ENCODE data around the gene PNCK. TPM values are rescaled to one million over a fixed set of nuclear protein-coding genes. Genes with fewer than 3 reads are reported as not detected.

The PNCK gene
- total RNA-seq, 2 experiments from 2014 or later = not detected

GRCh38 chrX:153626863-153627674 lies 46.5 kb downstream of the PNCK start:
- Mint-ChIP-seq H3K4me3 (no peak overlapping the region), H3K4me1 (no peaks in the 10 kb centered on the region), H3K36me3 (peaks cover 2% of the 10 kb centered on the region), H3K9me3 (ENCODE audit: low read depth) (peaks cover 4% of the 10 kb centered on the region), H3K27me3 (no peaks in the 10 kb centered on the region), H3K27ac (no peak overlapping the region)
- DNase-seq = no peak
- no peak for ATAC-seq
- CTCF ChIA-PET = no interaction called here

- CTCF ChIA-PET = interaction anchor here (1.2 kb wide), 1 partner anchor 17 kb away, joined by 4 read pairs; no protein-coding TSS in a partner anchor
- no peaks in the 10 kb centered on the region for H3K4me1 Mint-ChIP-seq
- no peak overlapping the region for H3K4me3 Mint-ChIP-seq
- H3K27me3 Mint-ChIP-seq = no peaks in the 10 kb centered on the region
- ATAC-seq (no peak), DNase-seq (no peak)
- peaks cover under 1% of the 10 kb centered on the region for H3K36me3 Mint-ChIP-seq
- H3K27ac Mint-ChIP-seq = no peak overlapping the region
- peaks cover 2% of the 10 kb centered on the region for H3K9me3 Mint-ChIP-seq (ENCODE audit: low read depth)
Measured at GRCh38 chrX:153626025-153626633, 47.5 kb downstream of the PNCK start.

GRCh38 chrX:153625271-153626024 lies 48.2 kb downstream of the PNCK start:
- Mint-ChIP-seq H3K4me3 (no peak overlapping the region), H3K4me1 (no peaks in the 10 kb centered on the region), H3K27me3 (no peaks in the 10 kb centered on the region), H3K27ac (no peak overlapping the region), H3K36me3 (no peaks in the 10 kb centered on the region), H3K9me3 (ENCODE audit: low read depth) (no peaks in the 10 kb centered on the region)
- CTCF ChIA-PET = interaction anchor here (0.7 to 1.2 kb wide), 2 partner anchors 16 to 71 kb away, joined by 3 to 4 read pairs; no protein-coding TSS in a partner anchor
- ATAC-seq (no peak), DNase-seq (no peak)

GRCh38 chrX:153624196-153625091 lies 49.2 kb downstream of the PNCK start:
- no peak overlapping the region for H3K4me3 Mint-ChIP-seq
- no peaks in the 10 kb centered on the region for H3K9me3 Mint-ChIP-seq (ENCODE audit: low read depth)
- H3K27ac Mint-ChIP-seq = no peak overlapping the region
- CTCF ChIA-PET = interaction anchor here (0.7 to 0.8 kb wide), 2 partner anchors 15 to 70 kb away, joined by 3 read pairs; no protein-coding TSS in a partner anchor
- H3K27me3 Mint-ChIP-seq = no peaks in the 10 kb centered on the region
- no peaks in the 10 kb centered on the region for H3K4me1 Mint-ChIP-seq
- no peaks in the 10 kb centered on the region for H3K36me3 Mint-ChIP-seq
- DNase-seq (no peak), ATAC-seq (no peak)

- H3K9me3 Mint-ChIP-seq (ENCODE audit: low read depth) = no peaks in the 10 kb centered on the region
- H3K4me3 Mint-ChIP-seq = no peak overlapping the region
- H3K36me3 Mint-ChIP-seq = no peaks in the 10 kb centered on the region
- CTCF ChIA-PET = interaction anchor here (0.8 kb wide), 1 partner anchor 14 kb away, joined by 3 read pairs; no protein-coding TSS in a partner anchor
- ATAC-seq = no peak
- DNase-seq = no peak
- H3K27ac Mint-ChIP-seq = no peak overlapping the region
- H3K27me3 Mint-ChIP-seq = peaks cover 4% of the 10 kb centered on the region
- no peaks in the 10 kb centered on the region for H3K4me1 Mint-ChIP-seq
Measured at GRCh38 chrX:153623310-153624029, 50.1 kb downstream of the PNCK start.

- Mint-ChIP-seq H3K27me3 (peaks cover 10% of the 10 kb centered on the region), H3K4me1 (no peaks in the 10 kb centered on the region), H3K27ac (no peak overlapping the region), H3K9me3 (ENCODE audit: low read depth) (no peaks in the 10 kb centered on the region), H3K36me3 (no peaks in the 10 kb centered on the region), H3K4me3 (no peak overlapping the region)
- DNase-seq (no peak), ATAC-seq (no peak)
- CTCF ChIA-PET = no interaction called here
Measured at GRCh38 chrX:153622661-153623309, 50.8 kb downstream of the PNCK start.

GRCh38 chrX:153621949-153622598 lies 51.5 kb downstream of the PNCK start:
- DNase-seq (no peak), ATAC-seq (no peak)
- Mint-ChIP-seq H3K4me1 (no peaks in the 10 kb centered on the region), H3K27ac (no peak overlapping the region), H3K9me3 (ENCODE audit: low read depth) (no peaks in the 10 kb centered on the region), H3K4me3 (no peak overlapping the region), H3K27me3 (peaks cover 16% of the 10 kb centered on the region), H3K36me3 (no peaks in the 10 kb centered on the region)
- CTCF ChIA-PET = no interaction called here

- CTCF ChIA-PET = no interaction called here
- Mint-ChIP-seq H3K27me3 (peaks cover 24% of the 10 kb centered on the region), H3K4me1 (no peaks in the 10 kb centered on the region), H3K27ac (no peak overlapping the region), H3K4me3 (no peak overlapping the region), H3K9me3 (ENCODE audit: low read depth) (no peaks in the 10 kb centered on the region), H3K36me3 (no peaks in the 10 kb centered on the region)
- no peak for DNase-seq
- no peak for ATAC-seq
Measured at GRCh38 chrX:153620576-153620975, 53.0 kb downstream of the PNCK start.

Other genes starting within 250 kb of the PNCK start
- gene TREX2, start 227.8 kb downstream of the PNCK start, total RNA-seq = 1 to 10 TPM; 1.8 to 2.0 TPM
- gene HAUS7, start 203.2 kb downstream of the PNCK start, total RNA-seq = 10 to 100 TPM; 54.4 to 56.3 TPM
- gene BGN, start 178.8 kb downstream of the PNCK start, total RNA-seq = not detected
- not detected for gene ATP2B3, start 156.2 kb downstream of the PNCK start, total RNA-seq
- 10 to 100 TPM; 17.5 to 24.7 TPM for gene CCNQ, start 74.7 kb downstream of the PNCK start, total RNA-seq
- gene DUSP9, start 26.6 kb downstream of the PNCK start, total RNA-seq = under 1 TPM in 1 of 2 experiments, not detected in 1; 0.09 TPM
- 1 to 10 TPM in 1 of 2 experiments, under 1 TPM in 1; 0.93 to 1.1 TPM for gene SLC6A8, start 14.1 kb upstream of the PNCK start, total RNA-seq
- gene BCAP31, start 50.6 kb upstream of the PNCK start, total RNA-seq = 100 to 1,000 TPM; 137 to 148 TPM
- gene ABCD1, start 51.0 kb upstream of the PNCK start, total RNA-seq = 10 to 100 TPM; 10.7 to 18.3 TPM
- gene PLXNB3, start 90.4 kb upstream of the PNCK start, total RNA-seq = under 1 TPM; 0.42 to 0.50 TPM
- gene SRPK3, start 107.2 kb upstream of the PNCK start, total RNA-seq = not detected
- 10 to 100 TPM; 69.4 to 72.0 TPM for gene IDH3G, start 120.6 kb upstream of the PNCK start, total RNA-seq
- gene SSR4, start 120.9 kb upstream of the PNCK start, total RNA-seq = 100 to 1,000 TPM; 190 to 191 TPM
- gene PDZD4, start 156.7 kb upstream of the PNCK start, total RNA-seq = under 1 TPM; 0.07 to 0.12 TPM
- gene L1CAM, start 212.4 kb upstream of the PNCK start, total RNA-seq = 1 to 10 TPM; 3.6 to 4.9 TPM
- gene AVPR2, start 230.9 kb upstream of the PNCK start, total RNA-seq = not detected